Endothelial cell of umbilical vein (primary cell): ENCODE results near the gene ULK1. TPM values are rescaled to one million over a fixed set of nuclear protein-coding genes. Genes with fewer than 3 reads are reported as not detected.

Experiments
- BruUV-seq: library from RNA; stranded (reverse); fragments of 400-500 nt; replicated peaks from 2 replicates; lab custom pipeline; 2021; lab: Mats Ljungman, UMichigan
- CTCF ChIA-PET: fragments of 300-600, 350-600 bp; sonication (Branson Sonifier 250); formaldehyde crosslinking; loops from one replicate; lab custom pipeline; 2021; ENCODE audit warnings: antibody characterized with exemption, inconsistent platforms; lab: Charles Lee
- POLR2A ChIA-PET: fragments of 300-600, 350-600 bp; sonication (Branson Sonifier 250); formaldehyde crosslinking; loops from one replicate; lab custom pipeline; 2021; ENCODE audit warnings: antibody characterized with exemption, inconsistent platforms; lab: Charles Lee
- DNase-seq: peaks from one replicate; pipeline ENCODE4 v3.0.0-alpha.2; 2011; ENCODE audit warnings: low read depth, low spot score
- FAIRE-seq: peaks from 2 replicates; lab custom pipeline; 2011; peaks lifted over from hg19 to GRCh38; lab: Jason Lieb, UNC
- H2AFZ ChIP-seq: 2 replicates; pipeline ENCODE4 v1.6.0; 2012; ENCODE audit warnings: low read depth, low read length, control low read depth, inconsistent platforms
- H3K27ac ChIP-seq: 2 replicates; pipeline ENCODE4 v1.5.1; 2011; ENCODE audit warnings: low read depth, mild to moderate bottlenecking, control low read depth, low read length, moderate library complexity; ENCODE audit not compliant: insufficient read depth
- H3K27me3 ChIP-seq, 2 experiments: 2 replicates each; pipeline versions ENCODE4 v1.6.0 to v1.6.1; 2011; ENCODE audit warnings: low read length in 2 of 2, mixed read lengths in 1 of 2; ENCODE audit not compliant: control insufficient read depth in 2 of 2, insufficient read depth in 2 of 2
- H3K36me3 ChIP-seq, 2 experiments: 2 replicates in 1 of 2; 3 replicates in 1 of 2; pipeline ENCODE4 v1.5.1; 2011; ENCODE audit warnings: low read length in 2 of 2, mild to moderate bottlenecking in 1 of 2, moderate library complexity in 1 of 2; ENCODE audit not compliant: control insufficient read depth in 2 of 2, insufficient read depth in 2 of 2; ENCODE audit errors: extremely low read depth in 1 of 2
- H3K4me1 ChIP-seq: 3 replicates; pipeline ENCODE4 v1.5.1; 2011; ENCODE audit warnings: mild to moderate bottlenecking, low read length; ENCODE audit not compliant: control insufficient read depth, insufficient read depth; ENCODE audit errors: extremely low read depth
- H3K4me2 ChIP-seq: 2 replicates; pipeline ENCODE4 v1.6.1; 2011; ENCODE audit warnings: low read length, control low read depth, mixed read lengths; ENCODE audit not compliant: insufficient read depth
- H3K4me3 ChIP-seq, 3 experiments: fragments of 200-600 bp in 1 of 3; sonication (generic), shearing (Covaris generic) in 1 of 3; replicated peaks in 1 of 3; 2 replicates each; pipeline ENCODE4 v1.5.1; 2011 to 2016; ENCODE audit warnings: control low read depth in 3 of 3, low read length in 3 of 3, mild to moderate bottlenecking in 2 of 3, inconsistent platforms in 1 of 3, low read depth in 1 of 3, moderate library complexity in 1 of 3; ENCODE audit not compliant: insufficient read depth in 1 of 3
- H3K79me2 ChIP-seq: 2 replicates; pipeline ENCODE4 v1.6.0; 2012; ENCODE audit warnings: low read length, inconsistent platforms; ENCODE audit not compliant: control insufficient read depth, insufficient read depth
- H3K9ac ChIP-seq: replicated peaks from 2 replicates; pipeline ENCODE3; 2011; ENCODE audit warnings: low read length, control low read depth; ENCODE audit not compliant: insufficient read depth; ENCODE audit errors: extremely low read depth
- H3K9me1 ChIP-seq: replicated peaks from 3 replicates; pipeline ENCODE4 v1.6.0; 2011; ENCODE audit warnings: mild to moderate bottlenecking, low read length; ENCODE audit not compliant: control insufficient read depth, insufficient read depth; ENCODE audit errors: extremely low read depth
- H3K9me3 ChIP-seq: replicated peaks from 2 replicates; pipeline ENCODE4 v1.5.1; 2012; ENCODE audit warnings: low read length, inconsistent platforms; ENCODE audit not compliant: control insufficient read depth, insufficient read depth
- H4K20me1 ChIP-seq: replicated peaks from 2 replicates; pipeline ENCODE3; 2011; ENCODE audit warnings: mild to moderate bottlenecking, low read length; ENCODE audit not compliant: control insufficient read depth, insufficient read depth; ENCODE audit errors: extremely low read depth
- CTCF ChIP-seq, 2 donors: IDR thresholded peaks; 1 replicate in 1 of 2; 2 replicates in 1 of 2; pipeline ENCODE4 v1.5.1; 2011; ENCODE audit warnings: low read length in 2 of 2, mild to moderate bottlenecking in 2 of 2, moderate library complexity in 2 of 2, control low read depth in 1 of 2, inconsistent platforms in 1 of 2, low read depth in 1 of 2; ENCODE audit not compliant: insufficient read depth in 1 of 2; ENCODE audit errors: extremely low read depth in 1 of 2
- EZH2 ChIP-seq: IDR thresholded peaks from 2 replicates; pipeline ENCODE4 v1.6.1; 2012; ENCODE audit warnings: borderline replicate concordance, low read depth, mild to moderate bottlenecking, moderate library complexity, low read length, inconsistent platforms; ENCODE audit not compliant: severe bottlenecking
- FOS ChIP-seq: IDR thresholded peaks from 2 replicates; pipeline ENCODE4 v1.6.1; 2011; ENCODE audit warnings: mild to moderate bottlenecking, low read length, moderate library complexity, borderline replicate concordance; ENCODE audit not compliant: insufficient read depth
- GATA2 ChIP-seq: IDR thresholded peaks from 2 replicates; pipeline ENCODE4 v1.7.0; 2011; ENCODE audit warnings: low read depth, mild to moderate bottlenecking, moderate library complexity, mixed read lengths, low read length; ENCODE audit not compliant: insufficient read length, insufficient read depth
- JUN ChIP-seq: IDR thresholded peaks from 2 replicates; pipeline ENCODE4 v1.6.1; 2011; ENCODE audit warnings: borderline replicate concordance, low read depth; ENCODE audit not compliant: insufficient read length, insufficient read depth
- MYC ChIP-seq: IDR thresholded peaks from one replicate; pipeline ENCODE4 v1.6.1; 2011; ENCODE audit warnings: mild to moderate bottlenecking, low read depth, low read length
- POLR2A ChIP-seq: IDR thresholded peaks from 2 replicates; pipeline ENCODE4 v1.6.1; 2012; ENCODE audit warnings: low read depth, mild to moderate bottlenecking, control low read depth, low read length
- POLR2AphosphoS5 ChIP-seq: IDR thresholded peaks from 2 replicates; pipeline ENCODE4 v1.6.1; 2012; ENCODE audit warnings: low read depth, mild to moderate bottlenecking, control low read depth, low read length, moderate library complexity; ENCODE audit not compliant: insufficient read depth
- dilution Hi-C: fragments of 300-500 bp; cut with MboI; formaldehyde crosslinking; loops from one replicate; pipeline ENCODE4 v1.15.0; 2019; ENCODE audit warnings: low sequenced_read_pairs; ENCODE audit not compliant: extremely low pct_ligation_motif_present
- intact Hi-C: fragments of 100-400 bp; cut with micrococcal nuclease; formaldehyde crosslinking; loops from one replicate; pipeline ENCODE4 v1.10.0; 2022
- polyA plus RNA-seq, 4 experiments: library from polyadenylated mRNA; depleted of rRNA in 3 of 4; stranded (reverse) in 3 of 4; unstranded in 1 of 4; fragments of >200 nt; gene quantifications; 2 replicates each; pipeline versions ENCODE4 v1.2.1 to v1.2.3, GENCODE V29; 2011 to 2012; ENCODE audit warnings: missing spikeins in 1 of 4
- total RNA-seq: library from RNA; stranded (reverse); gene quantifications from 2 replicates; pipeline ENCODE4 v1.2.3, GENCODE V29; 2021

Gene ULK1
- total and polyA plus RNA-seq, 2 donors (not counting 3 experiments of a cell fraction or from before 2014, with no cell fraction given), result 14.4 to 38.2 TPM

GRCh38 chr12:131847456-131847855 lies 47.0 kb upstream of the ULK1 start:
- no peaks in the 10 kb centered on the region for H3K9me1 ChIP-seq
- H3K27me3 ChIP-seq, result no peaks in the 10 kb centered on the region
- dilution Hi-C loops, result no loop called here
- H3K4me2 ChIP-seq, result no peak overlapping the region
- no peaks in the 10 kb centered on the region for H3K79me2 ChIP-seq
- TF ChIP-seq FOS, result no peak
- TF ChIP-seq CTCF (IDR thresholded peaks at IDR 0.05; ENCODE audit: extremely low read depth in 1 of 2, insufficient read depth in 1 of 2, low read depth in 1 of 2, low read length in 2 of 2), result no peak
- TF ChIP-seq JUN, result no peak
- no peak for TF ChIP-seq POLR2A
- no peak for TF ChIP-seq EZH2
- TF ChIP-seq MYC, result no peak
- no peak for TF ChIP-seq GATA2
- TF ChIP-seq POLR2AphosphoS5, result no peak
- FAIRE-seq, result no peak
- CTCF ChIA-PET, result no interaction called here
- POLR2A ChIA-PET, result no interaction called here
- DNase-seq, result no peak
- H3K4me3 ChIP-seq, result no peak overlapping the region
- H3K9me3 ChIP-seq, result no peaks in the 10 kb centered on the region
- no peaks in the 10 kb centered on the region for H3K36me3 ChIP-seq
- intact Hi-C loops, result no loop called here
- H4K20me1 ChIP-seq, result no peaks in the 10 kb centered on the region
- no peak overlapping the region for H3K9ac ChIP-seq
- H2AFZ ChIP-seq, result no peak overlapping the region
- BruUV-seq, result no TSS peak
- no peaks in the 10 kb centered on the region for H3K4me1 ChIP-seq
- no peak overlapping the region for H3K27ac ChIP-seq
